ENCODE data around the gene UCK2. TPM values are rescaled to one million over a fixed set of nuclear protein-coding genes. Genes with fewer than 3 reads are reported as not detected.

Gene UCK2
- total RNA-seq, 3 donors from 2014 or later (not counting 1 experiment from before 2014, with no cell fraction given) = 12.8 to 20.5 (median 14.4) TPM

DNA sequence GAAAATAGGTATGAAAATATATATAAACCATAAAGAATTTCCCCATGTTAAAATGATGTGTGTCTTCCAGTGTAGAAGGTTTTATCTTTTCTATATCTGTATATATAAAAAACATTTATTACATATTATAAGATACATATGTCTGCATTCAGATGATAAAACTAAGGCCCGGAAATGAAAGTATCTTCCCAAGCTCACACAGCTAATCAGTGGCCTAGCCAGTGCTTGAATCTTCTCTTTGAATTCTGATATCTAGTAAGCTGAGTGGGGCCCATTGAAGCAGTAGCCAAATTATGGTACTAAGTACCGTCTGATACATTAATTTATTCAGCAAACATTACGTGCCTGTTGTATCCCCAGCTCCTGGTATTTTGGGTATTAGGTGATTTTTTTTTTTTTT is 28.6 kb downstream of the UCK2 start:
- Histone ChIP-seq H3K4me3 (ENCODE audit: low read length) (no peak overlapping the region), H3K27me3 (ENCODE audit: control insufficient read depth, insufficient read depth, low read length) (no peaks in the 10 kb centered on the region), H3K9me3 (ENCODE audit: control insufficient read depth, insufficient read depth, low read length) (no peaks in the 10 kb centered on the region), H3K36me3 (ENCODE audit: control insufficient read depth, insufficient read depth, low read length) (no peaks in the 10 kb centered on the region), H3K4me1 (ENCODE audit: control insufficient read depth, insufficient read depth, low read length) (peaks cover 36% of the 10 kb centered on the region), H3K27ac (ENCODE audit: low read length) (no peak overlapping the region)
- no peaks in the 10 kb centered on the region for H3K36me3 Mint-ChIP-seq
- H3K4me1 Mint-ChIP-seq = peaks cover 77 to 89% of the 10 kb centered on the region in 2 donors
- TF ChIP-seq, protein P1, sequence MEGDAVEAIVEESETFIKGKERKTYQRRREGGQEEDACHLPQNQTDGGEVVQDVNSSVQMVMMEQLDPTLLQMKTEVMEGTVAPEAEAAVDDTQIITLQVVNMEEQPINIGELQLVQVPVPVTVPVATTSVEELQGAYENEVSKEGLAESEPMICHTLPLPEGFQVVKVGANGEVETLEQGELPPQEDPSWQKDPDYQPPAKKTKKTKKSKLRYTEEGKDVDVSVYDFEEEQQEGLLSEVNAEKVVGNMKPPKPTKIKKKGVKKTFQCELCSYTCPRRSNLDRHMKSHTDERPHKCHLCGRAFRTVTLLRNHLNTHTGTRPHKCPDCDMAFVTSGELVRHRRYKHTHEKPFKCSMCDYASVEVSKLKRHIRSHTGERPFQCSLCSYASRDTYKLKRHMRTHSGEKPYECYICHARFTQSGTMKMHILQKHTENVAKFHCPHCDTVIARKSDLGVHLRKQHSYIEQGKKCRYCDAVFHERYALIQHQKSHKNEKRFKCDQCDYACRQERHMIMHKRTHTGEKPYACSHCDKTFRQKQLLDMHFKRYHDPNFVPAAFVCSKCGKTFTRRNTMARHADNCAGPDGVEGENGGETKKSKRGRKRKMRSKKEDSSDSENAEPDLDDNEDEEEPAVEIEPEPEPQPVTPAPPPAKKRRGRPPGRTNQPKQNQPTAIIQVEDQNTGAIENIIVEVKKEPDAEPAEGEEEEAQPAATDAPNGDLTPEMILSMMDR (IDR thresholded peaks at IDR 0.05) = no peak
- H3K27me3 Mint-ChIP-seq (ENCODE audit: low read depth in 2 of 2) = no peaks in the 10 kb centered on the region
- no peak overlapping the region for H3K27ac Mint-ChIP-seq
- no peaks in the 10 kb centered on the region for H3K9me3 Mint-ChIP-seq
- H3K4me3 Mint-ChIP-seq = no peak overlapping the region
- 100% methylated on average over 1 of the region's 3 CpGs for WGBS (ENCODE audit: insufficient coverage)
- ATAC-seq (no peak), DNase-seq (no peak)
- intact Hi-C loops (cut with micrococcal nuclease) = no loop called here

DNA sequence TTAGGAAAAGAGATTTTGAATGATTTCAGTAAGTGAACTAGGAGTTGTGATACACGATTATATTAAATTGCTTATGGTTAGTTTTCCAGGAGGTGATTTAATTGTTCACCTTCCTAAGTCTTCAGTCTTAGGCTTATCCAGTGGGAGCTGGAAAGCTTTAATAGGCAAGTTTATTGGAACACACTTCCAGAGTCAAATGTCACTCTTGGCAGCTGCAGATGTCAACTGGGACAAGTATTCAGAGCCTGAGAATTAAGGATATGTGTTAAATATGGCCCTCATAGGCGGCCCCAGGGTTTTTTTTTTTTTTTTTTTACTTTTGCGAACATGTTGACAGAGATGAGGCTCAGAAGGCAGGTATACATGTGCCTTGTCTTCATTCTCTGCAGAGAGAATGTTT is 29.2 kb downstream of the UCK2 start:
- Mint-ChIP-seq H3K27ac (peak overlapping the region; percentile 52 to 62), H3K4me3 (peak overlapping the region; percentile 22), H3K36me3 (no peaks in the 10 kb centered on the region), H3K27me3 (ENCODE audit: low read depth in 2 of 2) (no peaks in the 10 kb centered on the region), H3K4me1 (peaks cover 72 to 83% of the 10 kb centered on the region in 2 donors), H3K9me3 (no peaks in the 10 kb centered on the region)
- Histone ChIP-seq H3K36me3 (ENCODE audit: control insufficient read depth, insufficient read depth, low read length) (no peaks in the 10 kb centered on the region), H3K4me1 (ENCODE audit: control insufficient read depth, insufficient read depth, low read length) (peaks cover 31% of the 10 kb centered on the region), H3K27me3 (ENCODE audit: control insufficient read depth, insufficient read depth, low read length) (no peaks in the 10 kb centered on the region), H3K4me3 (ENCODE audit: low read length) (no peak overlapping the region), H3K27ac (ENCODE audit: low read length) (no peak overlapping the region), H3K9me3 (ENCODE audit: control insufficient read depth, insufficient read depth, low read length) (no peaks in the 10 kb centered on the region)
- no peak for ATAC-seq
- intact Hi-C loops (cut with micrococcal nuclease) = no loop called here
- TF ChIP-seq, protein P1 (IDR thresholded peaks at IDR 0.05) = no peak
- WGBS (ENCODE audit: insufficient coverage) = 90% methylated on average over 3 of the region's 3 CpGs
- DNase-seq = no peak

DNA sequence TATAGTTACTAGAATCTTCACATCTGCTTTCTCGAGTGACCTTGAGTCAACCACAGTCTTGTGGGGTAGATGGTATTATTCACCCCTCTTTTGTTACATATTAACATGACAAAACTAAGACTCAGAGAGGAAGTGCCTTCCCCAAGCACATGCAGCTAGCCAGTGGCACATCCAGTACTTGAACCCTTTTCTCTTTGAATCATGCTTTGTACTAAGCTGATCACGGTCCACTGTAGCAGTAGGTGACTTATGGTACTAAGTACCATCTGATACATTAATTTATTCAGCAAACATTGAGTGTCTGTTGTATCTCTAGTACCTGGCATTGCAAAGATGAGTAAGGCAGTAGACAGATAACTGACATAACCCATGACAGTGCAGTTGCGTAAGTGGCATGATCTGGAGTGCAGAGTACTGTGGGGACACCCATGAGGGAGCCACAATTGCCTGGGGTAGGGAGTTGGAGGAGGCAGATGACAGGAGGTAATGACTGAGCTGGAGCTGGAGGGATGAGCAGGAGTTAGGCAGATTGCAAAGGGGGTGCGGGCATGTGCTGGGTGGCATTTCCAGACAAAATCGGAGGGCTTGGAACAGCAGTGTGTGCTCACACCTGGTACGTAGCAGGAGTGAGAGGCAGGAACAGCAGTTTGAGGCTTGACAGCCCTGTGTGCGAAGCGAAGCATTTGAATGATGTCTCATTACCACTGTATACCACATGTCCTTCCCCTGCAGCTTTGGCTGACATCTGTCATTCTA is 29.8 kb downstream of the UCK2 start:
- Mint-ChIP-seq H3K27me3 (ENCODE audit: low read depth in 2 of 2) (no peaks in the 10 kb centered on the region), H3K27ac (peak overlapping the region; percentile 52 to 62), H3K36me3 (no peaks in the 10 kb centered on the region), H3K9me3 (no peaks in the 10 kb centered on the region), H3K4me1 (peaks cover 70 to 82% of the 10 kb centered on the region in 2 donors), H3K4me3 (no peak overlapping the region)
- Histone ChIP-seq H3K27ac (ENCODE audit: low read length) (no peak overlapping the region), H3K4me3 (ENCODE audit: low read length) (no peak overlapping the region), H3K9me3 (ENCODE audit: control insufficient read depth, insufficient read depth, low read length) (no peaks in the 10 kb centered on the region), H3K36me3 (ENCODE audit: control insufficient read depth, insufficient read depth, low read length) (no peaks in the 10 kb centered on the region), H3K27me3 (ENCODE audit: control insufficient read depth, insufficient read depth, low read length) (no peaks in the 10 kb centered on the region), H3K4me1 (ENCODE audit: control insufficient read depth, insufficient read depth, low read length) (peaks cover 30% of the 10 kb centered on the region)
- DNase-seq = no peak
- 86% methylated on average over 7 of the region's 8 CpGs for WGBS (ENCODE audit: insufficient coverage)
- TF ChIP-seq, protein P1 (IDR thresholded peaks at IDR 0.05) = no peak
- intact Hi-C loops (cut with micrococcal nuclease) = no loop called here
- peak; percentile 18 to 60 (median 39) for ATAC-seq
